ENCODE measurements around the gene MPDZ.
"Not testable (repeated sequence)": the region's sequence is repeated elsewhere in the genome, so short reads cannot be mapped to it uniquely, and the experiment has no call there.

The MPDZ gene

GRCh38 chr9:13266167-13266566 lies 13.3 kb downstream of the MPDZ start:
- in situ Hi-C loops (cut with MboI; ENCODE audit: low sequenced_read_pairs), result no loop called here

GRCh38 chr9:13264788-13265187 lies 14.7 kb downstream of the MPDZ start:
- in situ Hi-C loops (cut with MboI; ENCODE audit: low sequenced_read_pairs), result no loop called here

- in situ Hi-C loops (cut with MboI; ENCODE audit: low sequenced_read_pairs), result no loop called here
Measured at GRCh38 chr9:13263511-13263910, 16.0 kb downstream of the MPDZ start.

- in situ Hi-C loops (cut with MboI; ENCODE audit: low sequenced_read_pairs), result no loop called here
Measured at GRCh38 chr9:13252852-13253251, 26.6 kb downstream of the MPDZ start.

GRCh38 chr9:13244181-13244580 lies 35.3 kb downstream of the MPDZ start:
- in situ Hi-C loops (cut with MboI; ENCODE audit: low sequenced_read_pairs), result no loop called here

GRCh38 chr9:13241283-13241682 lies 38.2 kb downstream of the MPDZ start:
- in situ Hi-C loops (cut with MboI; ENCODE audit: low sequenced_read_pairs), result no loop called here

GRCh38 chr9:13239660-13240059 lies 39.8 kb downstream of the MPDZ start:
- in situ Hi-C loops (cut with MboI; ENCODE audit: low sequenced_read_pairs), result no loop called here

- in situ Hi-C loops (cut with MboI; ENCODE audit: low sequenced_read_pairs), result no loop called here
Measured at GRCh38 chr9:13239208-13239607, 40.3 kb downstream of the MPDZ start.

- in situ Hi-C loops (cut with MboI; ENCODE audit: low sequenced_read_pairs), result no loop called here
Measured at GRCh38 chr9:13234932-13235331, 44.6 kb downstream of the MPDZ start.

GRCh38 chr9:13228431-13228830 lies 51.1 kb downstream of the MPDZ start:
- in situ Hi-C loops (cut with MboI; ENCODE audit: low sequenced_read_pairs), result no loop called here

GRCh38 chr9:13224366-13224765 lies 55.1 kb downstream of the MPDZ start:
- in situ Hi-C loops (cut with MboI; ENCODE audit: low sequenced_read_pairs), result no loop called here

- in situ Hi-C loops (cut with MboI; ENCODE audit: low sequenced_read_pairs), result not testable (repeated sequence)
Measured at GRCh38 chr9:13222733-13223132, 56.8 kb downstream of the MPDZ start.

GRCh38 chr9:13221741-13222140 lies 57.8 kb downstream of the MPDZ start:
- in situ Hi-C loops (cut with MboI; ENCODE audit: low sequenced_read_pairs), result no loop called here

GRCh38 chr9:13220837-13221236 lies 58.7 kb downstream of the MPDZ start:
- in situ Hi-C loops (cut with MboI; ENCODE audit: low sequenced_read_pairs), result no loop called here

GRCh38 chr9:13215791-13216554 lies 63.5 kb downstream of the MPDZ start:
- in situ Hi-C loops (cut with MboI; ENCODE audit: low sequenced_read_pairs), result no loop called here

- in situ Hi-C loops (cut with MboI; ENCODE audit: low sequenced_read_pairs), result no loop called here
Measured at GRCh38 chr9:13213998-13214397, 65.5 kb downstream of the MPDZ start.

GRCh38 chr9:13213337-13213736 lies 66.2 kb downstream of the MPDZ start:
- in situ Hi-C loops (cut with MboI; ENCODE audit: low sequenced_read_pairs), result no loop called here

- in situ Hi-C loops (cut with MboI; ENCODE audit: low sequenced_read_pairs), result no loop called here
Measured at GRCh38 chr9:13210306-13210705, 69.2 kb downstream of the MPDZ start.

GRCh38 chr9:13209498-13209897 lies 70.0 kb downstream of the MPDZ start:
- in situ Hi-C loops (cut with MboI; ENCODE audit: low sequenced_read_pairs), result no loop called here

- in situ Hi-C loops (cut with MboI; ENCODE audit: low sequenced_read_pairs), result no loop called here
Measured at GRCh38 chr9:13205824-13206223, 73.7 kb downstream of the MPDZ start.

- in situ Hi-C loops (cut with MboI; ENCODE audit: low sequenced_read_pairs), result no loop called here
Measured at GRCh38 chr9:13190040-13190439, 89.5 kb downstream of the MPDZ start.

- in situ Hi-C loops (cut with MboI; ENCODE audit: low sequenced_read_pairs), result no loop called here
Measured at GRCh38 chr9:13189362-13189761, 90.1 kb downstream of the MPDZ start.

GRCh38 chr9:13186774-13187173 lies 92.7 kb downstream of the MPDZ start:
- in situ Hi-C loops (cut with MboI; ENCODE audit: low sequenced_read_pairs), result no loop called here
